H1 (cell line): ENCODE data around the gene MAP7D2.

ENCODE experiments used
- NRF1 ChIP-seq: IDR thresholded peaks from 2 replicates; pipeline ENCODE4 v1.6.1; 2011; ENCODE audit warnings: mild to moderate bottlenecking, low read depth, low read length, improper control_type of control experiment
- RFX5 ChIP-seq: IDR thresholded peaks from 2 replicates; pipeline ENCODE4 v1.6.1; 2011; ENCODE audit warnings: low read depth, low read length, improper control_type of control experiment, borderline replicate concordance

GRCh38 chrX:20118065-20118824 is 1.5 kb upstream of the MAP7D2 start:
- no peak for TF ChIP-seq NRF1
- no peak for TF ChIP-seq RFX5
